HG03460 (cell line): ENCODE data around the gene SIAH3.
"Not testable (repeated sequence)": the region's sequence is repeated elsewhere in the genome, so short reads cannot be mapped to it uniquely, and the experiment has no call there.

Experiments
- ATAC-seq: cut with Tn5 transposase; IDR thresholded peaks from one replicate; pipeline ENCODE4 v1.9.1; 2021; ENCODE audit not compliant: unreplicated experiment

SIAH3 gene

DNA sequence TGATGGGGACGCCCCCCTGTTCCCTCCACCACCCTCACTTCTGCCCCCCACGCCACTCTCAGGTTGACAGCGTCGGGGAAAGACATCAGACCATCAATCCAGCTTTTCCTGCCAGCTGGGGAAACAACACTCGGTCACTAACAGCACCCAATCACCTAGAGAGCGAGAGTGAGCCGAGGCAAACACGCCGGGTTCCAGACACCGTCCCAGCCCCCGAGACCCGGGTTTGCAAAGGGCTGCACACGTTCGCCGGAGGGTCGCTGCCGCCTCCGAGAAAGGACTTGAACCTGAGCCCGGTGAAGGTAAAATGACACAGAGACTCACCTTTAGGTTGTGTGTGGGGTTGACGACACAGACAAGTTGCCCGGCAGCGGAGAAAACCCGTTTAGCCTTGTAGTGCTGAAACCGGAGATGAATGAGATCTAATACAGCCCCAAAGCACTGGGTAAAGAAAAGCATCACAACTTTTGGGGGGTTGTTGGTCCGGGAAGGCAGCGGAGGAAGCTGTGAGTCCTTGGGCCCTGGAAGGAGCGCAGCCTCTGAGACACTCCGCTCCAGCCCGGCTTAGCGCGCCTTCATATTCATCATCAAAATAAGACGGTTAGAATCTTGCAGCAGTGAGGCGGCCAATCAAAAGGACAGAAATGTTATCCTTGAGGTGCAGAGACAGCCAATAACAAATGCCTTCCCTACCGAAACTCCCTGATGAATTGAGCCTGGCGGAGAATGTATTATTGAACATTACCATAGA lies at the start of gene SIAH3:
Gene SIAH3 (minus strand): TSS at position 583 of the 751 bp plus-strand sequence. CDS start 124 bp downstream, at position 459.
- no peak for ATAC-seq

DNA sequence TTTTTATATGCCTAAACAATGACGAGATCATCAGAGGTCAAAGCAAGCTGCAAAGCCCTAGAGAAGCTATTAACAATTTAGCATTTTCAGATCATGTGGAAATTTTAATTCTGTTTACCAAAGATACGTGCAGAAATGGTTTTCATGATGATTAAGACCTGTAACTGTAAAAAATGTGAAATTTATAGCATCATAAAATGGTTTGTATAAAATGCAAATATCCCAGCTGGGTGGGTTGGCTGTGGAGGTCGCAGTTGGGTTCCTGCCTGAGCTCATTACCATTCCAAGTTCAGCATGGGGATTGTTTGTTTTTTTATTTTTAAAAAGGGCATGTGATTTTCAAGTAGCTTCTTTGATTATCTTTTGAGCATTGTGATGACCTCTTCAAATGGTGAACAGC lies 47.9 kb upstream of the SIAH3 start:
- no peak for ATAC-seq

DNA sequence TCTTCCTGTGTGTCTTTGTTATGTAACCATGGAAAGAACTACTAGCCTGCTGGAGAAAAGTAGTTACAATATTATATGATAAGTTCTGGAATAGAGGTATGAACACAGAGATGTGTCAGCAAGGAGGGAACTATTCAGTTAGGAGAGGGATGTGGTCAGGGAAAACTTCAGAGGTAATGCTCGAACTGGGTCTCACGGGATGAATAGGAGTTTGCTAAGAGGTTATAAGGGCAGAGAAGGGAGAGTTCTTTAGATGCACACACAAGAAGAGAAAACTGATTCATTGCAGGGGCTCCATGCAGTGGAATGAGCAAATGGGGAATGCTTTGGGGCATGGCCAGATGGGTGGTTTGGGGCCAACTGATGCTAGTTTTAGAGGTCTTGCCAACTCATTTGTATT lies 46.0 kb upstream of the SIAH3 start:
- ATAC-seq = no peak

GRCh38 chr13:45896285-45896684 lies 44.7 kb upstream of the SIAH3 start:
- no peak for ATAC-seq

- ATAC-seq = no peak
These were observed 44.3 kb upstream of the SIAH3 start for GRCh38 chr13:45895881-45896280.

- no peak for ATAC-seq
These were observed 41.0 kb upstream of the SIAH3 start for GRCh38 chr13:45892513-45892912.

- ATAC-seq = no peak
These were observed 38.2 kb upstream of the SIAH3 start for GRCh38 chr13:45889590-45890243.

GRCh38 chr13:45886466-45886865 lies 34.9 kb upstream of the SIAH3 start:
- ATAC-seq = no peak

GRCh38 chr13:45885194-45885593 lies 33.6 kb upstream of the SIAH3 start:
- no peak for ATAC-seq

DNA sequence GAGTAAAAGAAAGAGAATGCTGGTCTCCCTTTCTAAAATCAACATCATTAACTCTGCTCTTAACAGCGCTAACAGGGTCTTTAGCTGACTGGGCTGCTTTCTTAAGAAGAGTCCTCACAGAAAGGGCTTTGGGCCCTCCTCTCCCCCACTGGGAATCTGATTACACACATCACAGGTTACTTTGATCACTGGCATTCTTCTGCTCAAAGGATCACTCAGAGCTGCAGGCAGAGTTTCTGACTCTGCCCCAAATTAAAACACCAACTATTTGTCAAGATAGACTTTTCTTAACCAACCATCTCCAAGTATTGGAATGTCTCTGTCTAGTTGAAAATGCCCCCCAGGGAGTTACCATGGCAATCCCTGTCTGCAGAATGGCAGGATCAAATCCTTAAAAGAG lies 31.1 kb upstream of the SIAH3 start:
- no peak for ATAC-seq

GRCh38 chr13:45881353-45881752 lies 29.8 kb upstream of the SIAH3 start:
- ATAC-seq = no peak

GRCh38 chr13:45880242-45880641 lies 28.7 kb upstream of the SIAH3 start:
- ATAC-seq = no peak

GRCh38 chr13:45879666-45880065 lies 28.1 kb upstream of the SIAH3 start:
- no peak for ATAC-seq

DNA sequence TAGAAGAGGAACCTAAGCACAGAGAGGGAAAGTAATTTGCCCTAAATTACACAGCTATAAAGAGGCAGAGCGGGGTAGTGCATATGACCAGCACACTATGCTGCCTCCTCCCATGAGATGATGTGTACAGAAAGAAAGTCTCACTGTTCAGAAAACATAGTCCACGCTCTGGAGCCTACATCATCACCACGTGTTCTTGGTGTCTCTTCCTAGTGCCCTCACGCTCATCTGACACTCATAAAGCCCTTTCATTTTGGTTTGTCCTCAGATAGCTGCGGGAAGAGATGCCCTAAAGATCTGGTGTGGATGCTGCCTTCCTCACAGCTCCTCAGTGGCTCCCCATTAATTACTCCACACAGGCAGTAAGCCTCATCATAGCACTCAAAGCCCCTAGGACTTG lies 27.4 kb upstream of the SIAH3 start:
- no peak for ATAC-seq

GRCh38 chr13:45876781-45877180 lies 25.2 kb upstream of the SIAH3 start:
- no peak for ATAC-seq

GRCh38 chr13:45875951-45876350 lies 24.4 kb upstream of the SIAH3 start:
- ATAC-seq = no peak

DNA sequence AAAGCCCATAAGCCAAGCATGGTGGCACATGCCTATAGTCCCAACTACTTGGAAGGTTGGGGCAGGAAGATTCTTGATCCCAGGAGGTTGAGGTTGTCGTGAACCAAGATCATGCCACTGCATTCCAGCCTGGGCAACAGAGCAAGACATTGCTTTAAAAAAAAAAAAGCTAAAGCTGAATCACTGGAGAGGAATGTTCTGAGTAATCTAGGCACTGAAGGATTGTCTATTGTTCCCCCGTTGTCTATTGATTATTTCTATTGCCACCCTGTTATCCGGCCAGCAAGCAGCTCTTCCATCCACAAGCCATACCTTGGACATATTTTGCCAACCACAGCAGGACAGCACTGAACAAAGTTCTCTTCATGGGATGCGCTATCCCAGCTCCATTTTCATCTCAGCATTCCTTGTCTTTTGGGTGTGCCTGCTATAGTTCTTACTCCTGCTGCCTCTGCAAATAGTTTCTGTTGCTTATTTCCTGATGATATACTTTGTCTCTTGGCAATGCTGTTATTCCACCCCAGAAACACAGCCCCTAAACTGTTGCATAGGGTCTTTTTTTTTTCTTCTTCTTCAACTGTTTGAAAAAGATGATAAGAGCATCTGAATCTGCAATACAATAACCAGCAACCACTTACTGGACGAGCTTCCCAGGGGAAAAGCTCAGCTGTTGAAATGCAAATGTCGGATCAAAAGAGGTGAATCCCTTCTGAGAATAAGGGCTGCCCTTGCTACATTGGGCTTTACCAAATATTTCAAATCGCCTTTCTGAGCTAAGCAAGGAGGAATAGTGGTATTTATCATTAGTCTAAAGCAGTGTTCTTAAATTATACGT lies 22.2 kb upstream of the SIAH3 start:
- no peak for ATAC-seq

- ATAC-seq = no peak
These were observed 21.0 kb upstream of the SIAH3 start for GRCh38 chr13:45872566-45872965.

DNA sequence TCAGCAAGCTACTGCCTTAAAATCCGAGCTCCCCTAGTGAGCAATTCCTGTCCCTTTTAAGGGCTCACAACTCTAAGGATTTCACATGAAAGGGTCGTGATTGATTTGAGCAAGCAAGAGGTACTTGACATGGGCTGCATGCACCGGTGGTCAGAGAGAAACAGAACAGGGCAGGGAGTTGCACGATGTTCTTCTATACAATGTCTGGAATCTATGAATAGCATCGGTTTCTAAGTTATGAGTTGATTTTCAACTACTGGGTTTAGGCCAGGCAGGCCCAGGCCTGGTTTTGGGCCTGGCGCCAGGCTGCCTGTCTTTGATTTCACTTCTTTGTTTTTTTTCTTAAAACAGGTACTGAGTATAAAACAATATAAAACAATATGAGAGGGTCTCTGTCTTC lies 19.6 kb upstream of the SIAH3 start:
- not testable (repeated sequence) for ATAC-seq

DNA sequence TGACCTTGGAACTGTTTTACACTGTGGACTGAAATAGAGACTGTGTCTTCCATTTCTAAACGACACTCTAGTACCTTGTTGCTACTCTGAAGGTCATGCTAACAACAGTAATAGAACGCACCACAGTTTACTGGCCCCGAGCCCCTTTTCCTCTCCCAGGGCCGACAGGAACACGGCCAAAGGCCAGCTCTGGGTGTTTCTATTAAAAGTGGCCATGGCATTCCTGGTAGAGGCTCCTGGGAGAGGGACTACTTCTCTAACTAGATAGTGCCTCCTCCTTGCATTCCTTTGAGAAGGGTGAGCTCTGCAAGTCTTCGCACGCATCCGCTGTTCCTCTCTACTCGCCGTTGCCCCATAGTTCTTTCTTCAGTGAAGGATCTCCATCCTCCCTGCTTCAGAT lies 18.7 kb upstream of the SIAH3 start:
- ATAC-seq = no peak

DNA sequence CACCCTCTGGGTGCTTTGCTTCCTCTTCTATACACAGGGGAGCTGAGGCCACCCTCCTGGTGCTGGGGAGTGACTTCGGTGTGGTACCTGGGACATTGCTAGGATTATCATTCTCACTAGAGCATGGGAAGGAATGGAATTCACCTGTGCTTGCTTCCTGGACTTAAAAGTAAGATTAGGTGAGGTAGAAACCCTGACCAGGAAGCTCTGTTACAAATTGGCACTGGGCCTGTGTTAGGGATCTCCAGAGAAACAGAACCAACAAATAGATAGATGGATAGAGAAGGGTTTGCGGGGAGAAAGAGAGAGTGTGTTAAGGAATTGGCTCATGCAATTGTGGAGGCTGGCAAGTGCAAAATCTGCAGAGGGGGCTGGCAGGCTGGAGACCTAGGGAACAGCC lies 13.9 kb upstream of the SIAH3 start:
- no peak for ATAC-seq
